ENCODE measurements around the gene PPFIA1.

The PPFIA1 gene

GRCh38 chr11:70270104-70270876 is at the start of gene PPFIA1:
Gene PPFIA1, plus strand, starts transcription at chr11:70270690. Its CDS starts 1,483 bp downstream, at chr11:70272173.
- DNase-seq: peak; percentile 97

GRCh38 chr11:70220920-70221319 is 49.6 kb upstream of the PPFIA1 start:
- no peak for DNase-seq

GRCh38 chr11:70225681-70226177 is 44.8 kb upstream of the PPFIA1 start:
- no peak for DNase-seq

- DNase-seq: no peak
Observed at GRCh38 chr11:70226183-70226582, 44.3 kb upstream of the PPFIA1 start.

GRCh38 chr11:70226967-70227366 is 43.5 kb upstream of the PPFIA1 start:
- no peak for DNase-seq

- no peak for DNase-seq
Observed at GRCh38 chr11:70229737-70230136, 40.8 kb upstream of the PPFIA1 start.

GRCh38 chr11:70230151-70230839 is 40.2 kb upstream of the PPFIA1 start:
- no peak for DNase-seq

GRCh38 chr11:70230840-70231710 is 39.4 kb upstream of the PPFIA1 start:
- DNase-seq: no peak

GRCh38 chr11:70233034-70233433 is 37.5 kb upstream of the PPFIA1 start:
- no peak for DNase-seq

GRCh38 chr11:70233511-70233934 is 37.0 kb upstream of the PPFIA1 start:
- no peak for DNase-seq

- no peak for DNase-seq
Observed at GRCh38 chr11:70233962-70234361, 36.5 kb upstream of the PPFIA1 start.

GRCh38 chr11:70240337-70240736 is 30.2 kb upstream of the PPFIA1 start:
- DNase-seq: no peak

GRCh38 chr11:70241709-70242108 is 28.8 kb upstream of the PPFIA1 start:
- no peak for DNase-seq

GRCh38 chr11:70242885-70243284 is 27.6 kb upstream of the PPFIA1 start:
- DNase-seq: no peak

GRCh38 chr11:70243912-70244652 is 26.4 kb upstream of the PPFIA1 start:
- no peak for DNase-seq

- no peak for DNase-seq
Observed at GRCh38 chr11:70244698-70245097, 25.8 kb upstream of the PPFIA1 start.

GRCh38 chr11:70246196-70246595 is 24.3 kb upstream of the PPFIA1 start:
- no peak for DNase-seq

GRCh38 chr11:70247042-70247709 is 23.3 kb upstream of the PPFIA1 start:
- no peak for DNase-seq

GRCh38 chr11:70247710-70248072 is 22.8 kb upstream of the PPFIA1 start:
- no peak for DNase-seq

- no peak for DNase-seq
Observed at GRCh38 chr11:70250876-70251658, 19.4 kb upstream of the PPFIA1 start.
